ENCODE measurements around the gene RAI14. TPM values are rescaled to one million over a fixed set of nuclear protein-coding genes. Genes with fewer than 3 reads are reported as not detected.

RAI14 gene
- total RNA-seq, 2 donors from 2014 or later = 25.7 to 27.5 TPM

- Histone ChIP-seq H3K9me3 (no peaks in the 10 kb centered on the region), H3K4me1 (peaks cover 3% of the 10 kb centered on the region), H3K27me3 (no peaks in the 10 kb centered on the region), H3K4me3 (no peak overlapping the region), H3K36me3 (replicated peaks in 1 of 2; ENCODE audit: insufficient read depth in 1 of 2, low read depth in 2 of 2) (no peaks in the 10 kb centered on the region), H3K27ac (no peak overlapping the region)
- DNase-seq (no peak), ATAC-seq (no peak)
- WGBS, 2 donors = 91 to 93% methylated on average over 19 of the region's 19 CpGs
- intact Hi-C loops (cut with DNase I) = no loop called here
- TF ChIP-seq POLR2A (IDR thresholded peaks at IDR 0.05) = no peak
- TF ChIP-seq CTCF (IDR thresholded peaks at IDR 0.05) = no peak
These were observed 79.6 kb downstream of the RAI14 start for GRCh38 chr5:34735491-34736426.

- TF ChIP-seq CTCF (IDR thresholded peaks at IDR 0.05) (no peak), POLR2A (IDR thresholded peaks at IDR 0.05) (no peak)
- ATAC-seq (peak; percentile 47), DNase-seq (peak in 1 of 4 donors; percentile 12)
- intact Hi-C loops (cut with DNase I) = no loop called here
- no peaks in the 10 kb centered on the region for H3K36me3 ChIP-seq (replicated peaks in 1 of 2; ENCODE audit: insufficient read depth in 1 of 2, low read depth in 2 of 2)
- H3K4me1 ChIP-seq = peaks cover 3% of the 10 kb centered on the region
- no peak overlapping the region for H3K27ac ChIP-seq
- no peaks in the 10 kb centered on the region for H3K9me3 ChIP-seq
- H3K27me3 ChIP-seq = no peaks in the 10 kb centered on the region
- no peak overlapping the region for H3K4me3 ChIP-seq
- WGBS, 2 donors = 79% methylated on average over 2 to 3 of the region's 3 CpGs
These were observed 80.5 kb downstream of the RAI14 start for GRCh38 chr5:34736445-34737115.

GRCh38 chr5:34737731-34738130 lies 81.6 kb downstream of the RAI14 start:
- intact Hi-C loops (cut with DNase I) = no loop called here
- Histone ChIP-seq H3K36me3 (replicated peaks in 1 of 2; ENCODE audit: insufficient read depth in 1 of 2, low read depth in 2 of 2) (no peaks in the 10 kb centered on the region), H3K9me3 (no peaks in the 10 kb centered on the region), H3K27ac (no peak overlapping the region), H3K27me3 (no peaks in the 10 kb centered on the region), H3K4me1 (peaks cover 3% of the 10 kb centered on the region), H3K4me3 (no peak overlapping the region)
- ATAC-seq (no peak), DNase-seq (no peak)
- TF ChIP-seq CTCF (IDR thresholded peaks at IDR 0.05) (no peak), POLR2A (IDR thresholded peaks at IDR 0.05) (no peak)

- peak in 2 of 4 donors; percentile 37 to 59 for DNase-seq
- H3K4me1 ChIP-seq = peaks cover 3% of the 10 kb centered on the region
- no peak for ATAC-seq
- H3K4me3 ChIP-seq = no peak overlapping the region
- H3K9me3 ChIP-seq = no peaks in the 10 kb centered on the region
- TF ChIP-seq CTCF (IDR thresholded peaks at IDR 0.05) = no peak
- no peak for TF ChIP-seq POLR2A (IDR thresholded peaks at IDR 0.05)
- no peaks in the 10 kb centered on the region for H3K36me3 ChIP-seq (replicated peaks in 1 of 2; ENCODE audit: insufficient read depth in 1 of 2, low read depth in 2 of 2)
- intact Hi-C loops (cut with DNase I) = no loop called here
- 83 to 86% methylated on average over 1 of the region's 1 CpG for WGBS, 2 donors
- no peaks in the 10 kb centered on the region for H3K27me3 ChIP-seq
- H3K27ac ChIP-seq = no peak overlapping the region
These were observed 82.3 kb downstream of the RAI14 start for GRCh38 chr5:34738381-34738780.

Data from body of pancreas (tissue), 4 donors.